ENCODE results near the gene OXCT2. TPM values are rescaled to one million over a fixed set of nuclear protein-coding genes. Genes with fewer than 3 reads are reported as not detected.

The OXCT2 gene
- polyA plus RNA-seq, 1 donor from 2014 or later, result not detected

GRCh38 chr1:39754906-39755504 is 16.1 kb downstream of the OXCT2 start:
- Histone ChIP-seq H3K4me3 (ENCODE audit: low read length) (no peak overlapping the region), H3K36me3 (ENCODE audit: insufficient read depth, low read length) (no peaks in the 10 kb centered on the region), H3K27me3 (ENCODE audit: insufficient read depth, low read depth, low read length) (no peaks in the 10 kb centered on the region), H4K20me1 (ENCODE audit: insufficient read depth) (no peaks in the 10 kb centered on the region), H2AFZ (ENCODE audit: low read depth, low read length) (no peak overlapping the region), H3K4me2 (ENCODE audit: low read length) (no peak overlapping the region), H3F3A (ENCODE audit: insufficient read depth, low read length, poor library complexity, severe bottlenecking) (no peaks in the 10 kb centered on the region), H3K9me2 (ENCODE audit: insufficient read depth, low read length) (no peaks in the 10 kb centered on the region), H3K79me2 (replicated peaks; ENCODE audit: insufficient read depth, low read length) (no peaks in the 10 kb centered on the region), H3K27ac (ENCODE audit: low read length) (no peak overlapping the region), H3K9ac (ENCODE audit: low read length) (no peak overlapping the region), H3K9me3 (ENCODE audit: low read length) (no peaks in the 10 kb centered on the region)
- TF ChIP-seq MXI1 (conservative IDR thresholded peaks at IDR 0.05; ENCODE audit: poor library complexity, severe bottlenecking) (no peak), RAD21 (conservative IDR thresholded peaks at IDR 0.05) (no peak), TAF1 (IDR thresholded peaks at IDR 0.05; ENCODE audit: low read depth) (no peak), EP300 (conservative IDR thresholded peaks at IDR 0.05; ENCODE audit: poor library complexity, severe bottlenecking) (no peak), CTCF (IDR thresholded peaks at IDR 0.05; ENCODE audit: poor library complexity, severe bottlenecking) (no peak), EZH2 (IDR thresholded peaks at IDR 0.05; ENCODE audit: borderline replicate concordance, insufficient read depth, low read length, poor library complexity, severe bottlenecking) (no peak)

GRCh38 chr1:39754026-39754570 is 17.1 kb downstream of the OXCT2 start:
- Histone ChIP-seq H3K9me2 (ENCODE audit: insufficient read depth, low read length) (no peaks in the 10 kb centered on the region), H3K9me3 (ENCODE audit: low read length) (no peaks in the 10 kb centered on the region), H3K4me2 (ENCODE audit: low read length) (no peak overlapping the region), H3K79me2 (replicated peaks; ENCODE audit: insufficient read depth, low read length) (no peaks in the 10 kb centered on the region), H3K36me3 (ENCODE audit: insufficient read depth, low read length) (no peaks in the 10 kb centered on the region), H3K27me3 (ENCODE audit: insufficient read depth, low read depth, low read length) (no peaks in the 10 kb centered on the region), H3F3A (ENCODE audit: insufficient read depth, low read length, poor library complexity, severe bottlenecking) (no peaks in the 10 kb centered on the region), H3K27ac (ENCODE audit: low read length) (no peak overlapping the region), H3K4me3 (ENCODE audit: low read length) (no peak overlapping the region), H2AFZ (ENCODE audit: low read depth, low read length) (no peak overlapping the region), H3K9ac (ENCODE audit: low read length) (no peak overlapping the region), H4K20me1 (ENCODE audit: insufficient read depth) (no peaks in the 10 kb centered on the region)
- TF ChIP-seq EZH2 (IDR thresholded peaks at IDR 0.05; ENCODE audit: borderline replicate concordance, insufficient read depth, low read length, poor library complexity, severe bottlenecking), result no peak
- no peak for TF ChIP-seq TAF1 (IDR thresholded peaks at IDR 0.05; ENCODE audit: low read depth)
- TF ChIP-seq REST (IDR thresholded peaks at IDR 0.05; ENCODE audit: borderline replicate concordance), result no peak
- no peak for TF ChIP-seq CTCF (IDR thresholded peaks at IDR 0.05; ENCODE audit: poor library complexity, severe bottlenecking)
- no peak for TF ChIP-seq RAD21 (conservative IDR thresholded peaks at IDR 0.05)
- no peak for TF ChIP-seq EP300 (conservative IDR thresholded peaks at IDR 0.05; ENCODE audit: poor library complexity, severe bottlenecking)
- TF ChIP-seq POLR2AphosphoS5 (IDR thresholded peaks at IDR 0.05), result no peak
- no peak for TF ChIP-seq SMC3 (conservative IDR thresholded peaks at IDR 0.05; ENCODE audit: poor library complexity)
- TF ChIP-seq MXI1 (conservative IDR thresholded peaks at IDR 0.05; ENCODE audit: poor library complexity, severe bottlenecking), result no peak
